HG03469 (cell line): ENCODE results near the gene LBX2.
A peak's percentile ranks its signal among the peaks of the same experiment; 100 is the strongest.

Experiments
- ATAC-seq: cut with Tn5 transposase; IDR thresholded peaks from one replicate; pipeline ENCODE4 v1.9.1; 2021; ENCODE audit warnings: mild to moderate bottlenecking, moderate library complexity, moderate number of reproducible peaks; ENCODE audit not compliant: unreplicated experiment

LBX2 gene

DNA sequence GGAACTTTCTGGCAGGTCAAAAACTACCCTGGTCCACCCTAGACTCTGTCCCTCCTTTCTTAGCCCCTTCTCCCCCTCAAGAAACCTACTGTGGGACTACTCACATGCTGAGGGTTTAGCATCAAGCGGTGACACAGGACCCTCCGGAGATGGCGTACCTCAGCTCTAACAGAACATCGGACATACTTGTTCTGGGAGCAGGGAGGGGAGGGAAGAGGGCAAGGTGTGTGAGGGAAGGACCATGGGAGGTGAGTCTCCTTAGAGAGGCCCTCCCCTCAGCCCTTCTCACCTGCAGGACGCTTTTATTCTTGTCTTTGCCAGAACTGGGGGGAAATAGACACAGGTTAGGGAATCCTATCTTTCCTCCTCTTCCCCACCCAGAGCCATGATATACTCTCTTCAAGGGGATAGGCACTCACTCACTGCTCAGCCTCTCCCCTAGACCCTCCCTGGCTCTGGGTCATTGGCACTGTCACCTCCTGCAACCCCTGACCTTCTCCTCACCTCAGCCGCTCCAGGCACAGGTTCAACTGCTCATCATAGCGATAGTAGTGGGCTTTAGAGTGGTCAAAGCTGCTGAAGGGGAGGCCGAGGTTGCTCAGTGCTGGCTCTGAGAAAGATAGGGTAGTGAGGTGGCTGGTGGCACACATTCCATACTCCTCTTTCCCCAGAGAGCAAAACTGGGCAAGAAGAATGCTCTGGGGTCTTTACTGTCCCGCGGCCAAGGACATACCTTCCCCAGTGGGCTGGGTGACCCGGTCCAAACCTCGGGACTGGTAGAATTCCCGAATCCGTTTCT is 6.2 kb upstream of the LBX2 start:
- ATAC-seq: no peak

DNA sequence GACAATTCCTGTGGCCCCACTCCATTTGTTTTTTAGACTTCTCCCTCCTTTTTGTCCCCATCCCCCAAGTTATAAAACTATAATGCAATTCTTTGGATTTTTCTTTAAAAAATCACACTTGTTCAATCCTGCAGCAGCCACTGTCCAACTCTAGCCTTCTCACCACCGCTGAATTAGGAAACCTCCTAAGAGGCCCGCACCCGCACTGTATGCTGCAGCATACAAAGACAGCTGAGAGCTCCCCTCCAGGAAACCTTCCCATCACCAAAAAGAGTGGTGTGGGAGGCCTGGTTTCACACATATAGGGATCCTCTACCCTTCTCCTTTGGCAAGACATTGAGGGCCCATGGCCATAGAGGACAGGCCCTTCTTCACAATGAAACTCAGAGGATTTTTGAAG is 5.2 kb upstream of the LBX2 start:
- ATAC-seq: no peak

- ATAC-seq: no peak
Measured at GRCh38 chr2:74503506-74504475, 4.4 kb upstream of the LBX2 start.

GRCh38 chr2:74502720-74503505 is 3.5 kb upstream of the LBX2 start:
- ATAC-seq: peak; percentile 34

GRCh38 chr2:74502147-74502719 is 2.8 kb upstream of the LBX2 start:
- ATAC-seq: no peak

DNA sequence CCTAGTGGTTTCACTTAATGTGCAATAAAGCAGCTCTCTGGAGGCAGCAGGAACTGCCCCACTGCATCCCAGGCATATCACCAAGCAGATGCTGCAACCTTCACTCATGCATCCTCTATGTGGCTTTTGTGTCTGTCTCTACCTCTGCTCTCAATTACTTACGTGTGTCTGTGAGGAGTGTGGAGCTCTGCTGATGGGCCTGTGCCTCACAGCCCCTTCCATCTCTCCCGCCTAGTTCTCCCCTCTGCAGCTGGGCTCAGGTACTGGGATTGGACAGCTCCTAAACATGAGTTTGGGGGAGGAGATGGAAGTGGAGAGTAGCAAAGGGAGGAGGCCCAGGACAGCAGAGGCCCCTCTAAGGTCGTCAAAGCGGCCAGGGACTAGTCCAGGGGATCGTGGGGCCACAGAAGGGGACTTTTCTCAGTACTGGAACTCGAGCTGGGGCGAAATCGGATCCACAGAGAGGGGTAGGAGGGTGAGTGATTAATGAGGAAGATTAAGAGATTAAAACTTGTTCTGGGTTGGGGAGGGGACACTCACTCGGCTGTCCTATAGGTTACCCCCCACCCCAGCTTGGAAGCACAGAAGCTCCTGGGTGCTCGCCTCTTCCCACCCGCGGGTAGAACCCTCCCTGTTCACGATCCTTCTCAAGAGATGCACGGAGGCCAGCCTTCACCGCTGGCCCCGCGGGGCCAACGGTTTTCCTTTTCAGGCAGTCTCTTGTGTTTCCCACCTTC is 2.1 kb upstream of the LBX2 start:
- ATAC-seq: no peak

GRCh38 chr2:74500578-74500946 is 1.2 kb upstream of the LBX2 start:
- no peak for ATAC-seq

DNA sequence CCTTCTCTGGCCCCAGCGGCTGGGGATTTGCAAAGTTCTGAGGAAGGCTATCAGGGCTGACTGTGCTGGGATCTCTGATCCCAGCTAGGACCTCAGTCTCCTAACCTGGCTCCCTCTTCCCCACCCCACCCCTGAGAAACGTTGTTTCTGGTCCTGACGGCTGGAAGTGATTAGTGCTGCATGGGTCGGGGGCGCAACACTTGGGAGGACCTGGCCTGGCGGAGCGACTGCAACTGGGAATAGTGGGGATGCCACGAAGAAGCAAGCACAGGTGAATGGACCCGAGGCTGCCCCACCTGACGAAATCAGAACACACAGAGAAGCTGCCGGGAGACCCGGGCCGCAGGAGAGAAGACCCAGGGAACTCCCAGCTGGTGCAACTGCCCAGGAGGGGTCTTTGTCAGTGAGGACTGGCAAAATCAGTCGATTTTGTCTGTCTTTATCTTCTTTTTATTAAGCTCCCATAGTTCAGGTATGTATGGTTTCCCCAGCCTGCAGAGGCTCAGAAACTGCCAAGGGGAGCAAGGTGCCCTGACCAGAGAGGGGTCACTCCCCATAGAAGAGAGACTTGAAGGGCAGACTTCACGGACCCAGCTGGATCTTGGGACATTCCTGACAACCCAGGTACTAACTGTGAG is 656 bp upstream of the LBX2 start:
- no peak for ATAC-seq

GRCh38 chr2:74498500-74499266 is 720 bp downstream of the LBX2 start:
- no peak for ATAC-seq

DNA sequence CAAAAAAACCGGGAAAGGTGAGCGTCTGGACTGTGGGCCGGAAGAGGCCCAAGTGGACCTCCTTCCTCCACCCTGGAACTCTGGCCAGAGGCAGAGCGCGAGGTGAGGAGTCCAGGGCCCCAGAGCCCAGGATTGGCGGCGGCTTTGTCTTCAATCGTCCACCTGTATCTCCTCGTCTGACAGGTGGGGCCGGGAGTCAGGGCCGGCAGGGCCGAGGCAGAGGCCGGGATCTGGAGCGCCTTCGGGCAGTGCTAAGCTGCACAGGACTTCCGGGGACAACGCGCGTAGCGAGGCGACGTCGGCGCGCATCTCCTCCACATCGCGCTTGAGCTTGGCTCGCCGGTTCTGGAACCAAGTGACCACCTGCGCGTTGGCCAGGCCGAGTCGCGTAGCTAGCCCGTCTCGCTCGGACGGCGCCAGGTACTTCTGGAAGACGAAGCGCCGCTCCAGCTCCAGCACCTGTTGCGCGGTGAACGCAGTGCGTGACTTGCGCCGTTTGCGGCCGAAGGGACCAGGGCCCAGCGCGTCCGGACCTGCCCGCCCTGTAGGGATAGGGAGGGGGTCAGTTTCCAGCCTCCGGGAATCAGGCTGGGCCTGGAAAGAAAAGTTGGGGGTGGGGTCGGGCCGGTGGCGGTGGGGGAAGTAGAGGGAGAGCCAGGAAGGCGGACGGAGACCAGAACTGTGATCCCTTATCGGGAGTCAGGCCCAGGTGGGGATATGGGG is 1.5 kb downstream of the LBX2 start:
- no peak for ATAC-seq

DNA sequence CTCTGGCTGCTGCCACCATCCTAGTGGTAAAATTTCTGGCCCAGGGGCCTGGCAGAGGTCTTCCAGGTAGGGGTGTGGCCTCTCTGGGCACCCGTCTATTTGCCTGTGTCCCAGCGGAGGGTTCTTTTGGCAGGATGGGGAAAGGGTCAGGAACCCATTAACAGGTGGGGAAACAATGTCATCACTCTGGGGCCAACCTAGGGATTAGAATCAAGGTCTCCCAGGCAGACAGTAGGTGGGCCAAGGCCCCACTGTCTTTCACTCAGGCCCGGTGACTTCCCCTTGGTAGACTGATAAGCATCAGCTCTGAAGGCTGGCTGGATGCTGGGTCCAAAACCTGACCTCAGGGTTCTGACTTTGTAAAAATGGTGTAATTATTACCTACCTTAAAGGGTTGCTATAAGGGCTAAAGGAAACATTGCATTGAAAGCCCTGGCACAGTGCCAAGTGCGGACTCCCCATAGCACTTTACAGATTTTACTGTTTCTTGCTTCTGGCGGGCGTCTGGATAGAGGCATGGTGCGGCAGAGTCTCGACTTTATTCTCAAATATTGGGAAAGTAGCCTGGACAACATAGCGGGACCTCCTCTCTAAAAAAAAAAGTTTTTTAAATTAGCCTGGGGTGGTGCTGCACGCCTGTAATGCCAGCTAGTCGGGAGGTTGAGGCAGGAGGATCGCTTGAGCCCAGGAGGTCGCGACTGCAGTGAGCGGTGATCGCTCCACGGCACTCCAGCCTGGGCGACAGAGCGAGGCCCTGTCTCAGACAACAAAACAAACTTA is 2.2 kb downstream of the LBX2 start:
- ATAC-seq: no peak

DNA sequence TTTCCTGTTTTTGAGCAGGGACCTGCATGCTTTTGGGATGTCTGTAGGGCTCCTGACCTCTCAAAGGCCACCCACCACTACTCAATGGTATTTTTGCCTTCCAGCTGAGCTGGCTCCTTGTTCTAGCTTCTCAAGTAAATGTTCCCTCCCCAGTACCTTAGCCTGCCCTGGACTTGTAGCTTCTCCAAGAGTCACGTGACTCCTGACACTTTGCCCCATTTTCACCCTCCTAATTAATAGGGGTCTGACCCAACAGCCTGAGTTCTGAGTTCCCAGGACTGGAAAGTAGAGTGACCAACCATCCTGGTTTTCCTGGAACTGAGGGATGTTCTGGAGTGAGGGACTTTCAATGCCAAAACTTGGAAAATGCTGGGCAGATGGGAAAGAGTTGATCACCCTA is 4.0 kb downstream of the LBX2 start:
- no peak for ATAC-seq

GRCh38 chr2:74493546-74493945 is 5.9 kb downstream of the LBX2 start:
- no peak for ATAC-seq

- no peak for ATAC-seq
Measured at GRCh38 chr2:74491648-74492544, 7.5 kb downstream of the LBX2 start.

DNA sequence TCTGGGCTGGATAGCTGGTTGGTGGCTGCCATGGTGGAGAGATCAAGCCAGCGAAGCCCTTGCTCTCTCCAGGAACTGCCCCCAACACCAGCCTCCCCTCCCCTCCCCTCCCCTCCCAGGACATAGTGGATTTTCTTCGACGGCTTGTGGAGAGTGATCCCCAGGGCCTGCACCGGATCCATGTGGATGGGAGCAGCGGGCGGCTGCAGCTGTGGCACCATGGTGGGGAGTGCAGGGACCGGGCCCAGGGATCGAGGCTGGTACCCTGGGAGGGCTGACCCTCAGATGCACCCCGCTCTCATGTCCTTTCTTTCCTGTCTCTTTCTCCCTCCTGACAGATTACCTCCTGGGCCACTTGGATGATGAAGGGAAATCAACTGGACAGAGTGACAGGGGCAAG is 9.5 kb downstream of the LBX2 start:
- no peak for ATAC-seq

DNA sequence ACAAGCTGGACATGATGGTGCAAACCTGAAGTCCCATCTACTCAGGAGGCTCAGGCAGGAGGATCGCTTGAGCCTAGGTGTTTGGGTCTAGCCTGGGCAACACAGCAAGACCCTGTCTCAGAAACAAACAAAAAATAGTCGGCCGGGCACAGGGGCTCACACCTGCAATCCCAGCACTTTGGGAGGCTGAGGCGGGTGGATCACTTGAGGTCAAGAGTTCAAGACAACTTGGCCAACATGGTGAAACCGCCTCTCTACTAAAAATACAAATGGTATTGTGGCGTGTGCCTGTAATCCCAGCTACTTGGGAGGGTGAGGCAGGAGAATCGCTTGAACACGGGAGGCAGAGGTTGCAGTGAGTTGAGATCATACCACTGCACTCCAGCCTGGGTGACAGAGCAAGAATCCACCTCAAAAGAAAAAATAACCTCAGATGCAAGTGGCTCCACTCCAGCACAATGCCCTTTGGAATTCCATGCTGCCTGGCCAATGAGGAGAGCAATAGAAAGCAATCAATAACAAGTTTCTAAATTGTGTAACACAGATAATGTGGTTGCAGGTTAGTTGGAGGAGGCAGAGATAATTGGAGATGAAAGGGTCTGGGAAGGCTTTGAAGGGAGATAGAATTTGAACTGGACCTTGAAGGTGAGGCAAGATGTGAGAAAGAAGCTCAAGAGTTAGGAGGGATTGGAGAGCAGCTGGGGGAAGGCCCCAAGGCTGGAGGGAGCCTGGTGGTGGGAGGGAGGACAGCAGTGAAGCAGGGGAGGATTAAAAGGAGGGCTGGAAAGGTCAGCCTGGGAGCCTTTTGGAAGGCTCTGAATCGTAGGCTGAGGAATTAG is 10.5 kb downstream of the LBX2 start:
- ATAC-seq: no peak
